HG02981 (cell line): ENCODE data around the gene DIP2C.
"Not testable (repeated sequence)": the region's sequence is repeated elsewhere in the genome, so short reads cannot be mapped to it uniquely, and the experiment has no call there.

Source experiments
- ATAC-seq: cut with Tn5 transposase; IDR thresholded peaks from one replicate; pipeline ENCODE4 v1.9.1; 2021; ENCODE audit warnings: mild to moderate bottlenecking, moderate library complexity; ENCODE audit not compliant: unreplicated experiment

The DIP2C gene

DNA sequence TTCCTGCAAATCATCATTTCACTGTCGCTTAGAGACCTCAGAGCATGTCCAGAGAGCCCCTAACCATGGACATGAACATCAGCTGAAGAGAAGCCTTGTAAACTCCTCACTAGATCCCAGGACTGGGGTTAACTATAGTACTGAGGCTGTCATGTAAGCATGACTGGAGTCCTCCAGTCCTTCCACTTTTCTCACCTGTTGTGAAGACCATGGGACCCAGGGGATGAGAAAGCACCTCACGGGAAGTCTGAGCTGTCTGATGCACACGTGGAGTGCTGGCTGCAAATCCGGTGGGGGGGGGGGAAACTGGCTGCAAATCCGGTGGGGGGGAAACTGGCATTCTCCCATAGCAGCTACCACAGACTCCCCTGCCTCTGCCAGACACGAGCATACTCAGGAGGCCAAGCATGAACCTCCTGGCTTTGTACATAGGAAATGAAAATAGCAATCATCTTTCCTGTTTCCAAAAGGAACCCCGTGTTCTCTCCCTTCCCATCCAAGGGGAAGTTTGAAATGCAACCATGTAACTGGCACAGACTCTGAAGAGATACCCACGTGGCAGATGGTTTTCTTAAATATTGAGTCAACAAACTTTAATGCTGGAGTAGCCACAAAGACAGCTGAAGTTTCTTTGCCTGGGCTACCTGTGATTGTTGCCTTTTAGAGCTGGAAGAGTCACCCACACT lies 292.8 kb downstream of the DIP2C start:
- no peak for ATAC-seq

DNA sequence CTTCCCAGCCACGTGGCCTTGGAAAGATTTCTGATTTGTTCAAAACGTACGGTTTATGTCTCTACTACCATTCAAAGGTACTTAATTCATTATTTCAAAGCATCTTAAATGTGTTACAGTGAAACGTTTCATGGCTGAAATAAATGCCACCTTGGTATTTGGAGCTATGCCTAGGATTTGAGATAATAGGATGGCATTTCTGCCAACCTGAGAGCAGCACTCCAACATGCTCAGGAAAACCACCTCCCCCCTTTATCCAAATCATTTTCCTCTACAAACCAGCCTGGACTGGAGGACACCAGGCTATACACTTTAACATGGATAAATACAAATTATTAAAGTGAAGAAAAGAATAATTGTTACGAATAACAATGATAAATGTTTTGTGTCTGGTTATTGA lies 293.4 kb downstream of the DIP2C start:
- ATAC-seq, result no peak

DNA sequence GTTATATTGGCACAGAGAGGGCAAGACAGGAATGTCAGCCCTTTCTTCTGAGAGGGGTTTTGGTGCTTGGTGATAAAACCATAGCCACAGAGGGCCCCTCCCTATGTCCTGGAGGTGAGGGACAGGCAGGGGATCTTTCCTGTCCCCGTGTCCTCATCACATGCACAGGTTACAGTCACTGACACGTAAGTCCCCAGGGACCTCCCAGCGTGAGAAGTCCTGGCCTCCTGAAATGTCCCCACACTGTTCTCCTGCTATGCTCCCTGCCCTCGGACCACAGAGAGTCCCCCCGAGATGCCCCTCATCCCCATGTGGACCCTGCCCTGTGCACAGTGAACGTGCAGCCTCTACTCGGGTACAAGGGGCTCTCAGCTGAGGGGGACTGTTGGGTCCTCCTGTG lies 293.8 kb downstream of the DIP2C start:
- ATAC-seq, result no peak

DNA sequence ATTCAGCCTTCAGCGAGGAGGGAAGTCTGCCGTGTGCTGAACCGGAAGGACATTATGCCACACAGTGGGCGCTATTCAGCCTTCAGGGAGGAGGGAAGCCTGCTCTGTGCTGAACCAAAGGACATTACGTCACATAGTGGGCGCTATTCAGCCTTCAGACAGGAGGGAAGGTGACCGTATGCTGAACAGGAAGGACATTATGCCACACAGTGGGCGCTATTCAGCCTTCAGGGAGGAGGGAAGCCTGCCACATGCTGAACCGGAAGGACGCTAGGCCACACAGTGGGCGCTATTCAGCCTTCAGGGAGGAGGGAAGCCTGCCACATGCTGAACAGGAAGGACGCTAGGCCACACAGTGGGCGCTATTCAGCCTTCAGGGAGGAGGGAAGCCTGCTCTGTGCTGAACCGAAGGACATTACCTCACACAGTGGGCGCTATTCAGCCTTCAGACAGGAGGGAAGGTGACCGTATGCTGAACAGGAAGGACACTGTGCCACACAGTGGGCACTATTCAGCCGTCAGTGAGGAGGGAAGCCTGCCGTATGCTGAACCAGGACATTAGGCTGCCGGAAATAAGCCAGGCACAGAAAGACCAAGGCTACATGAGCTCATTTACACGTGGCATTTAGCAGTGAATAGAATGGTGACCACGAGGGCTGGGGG lies 294.9 kb downstream of the DIP2C start:
- not testable (repeated sequence) for ATAC-seq

DNA sequence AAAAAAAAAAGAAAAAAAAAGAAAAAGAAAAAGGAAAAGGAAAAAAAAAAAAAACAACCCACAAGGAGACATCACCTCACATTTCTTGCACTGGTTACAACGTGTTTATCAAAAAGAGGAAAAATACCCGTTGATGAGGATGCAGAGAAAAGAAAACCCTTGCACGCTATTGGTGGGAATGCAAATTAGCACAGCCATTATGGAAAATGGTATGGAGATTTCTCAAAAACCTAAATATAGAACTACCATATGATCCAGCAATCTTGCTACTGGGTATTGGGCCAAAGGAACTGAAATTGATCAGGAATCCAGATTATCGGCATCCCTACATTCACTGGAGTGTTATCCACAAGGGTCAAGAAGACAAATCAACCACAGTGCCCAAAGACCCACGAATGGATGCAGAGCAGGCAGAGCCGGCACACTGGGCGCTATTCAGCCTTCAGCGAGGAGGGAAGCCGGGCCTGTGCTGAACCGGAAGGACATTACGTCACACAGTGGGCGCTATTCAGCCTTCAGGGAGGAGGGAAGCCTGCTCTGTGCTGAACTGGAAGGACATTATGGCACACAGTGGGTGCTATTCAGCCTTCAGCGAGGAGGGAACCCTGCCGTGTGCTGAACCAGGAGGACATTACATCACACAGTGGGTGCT lies 295.6 kb downstream of the DIP2C start:
- no peak for ATAC-seq

DNA sequence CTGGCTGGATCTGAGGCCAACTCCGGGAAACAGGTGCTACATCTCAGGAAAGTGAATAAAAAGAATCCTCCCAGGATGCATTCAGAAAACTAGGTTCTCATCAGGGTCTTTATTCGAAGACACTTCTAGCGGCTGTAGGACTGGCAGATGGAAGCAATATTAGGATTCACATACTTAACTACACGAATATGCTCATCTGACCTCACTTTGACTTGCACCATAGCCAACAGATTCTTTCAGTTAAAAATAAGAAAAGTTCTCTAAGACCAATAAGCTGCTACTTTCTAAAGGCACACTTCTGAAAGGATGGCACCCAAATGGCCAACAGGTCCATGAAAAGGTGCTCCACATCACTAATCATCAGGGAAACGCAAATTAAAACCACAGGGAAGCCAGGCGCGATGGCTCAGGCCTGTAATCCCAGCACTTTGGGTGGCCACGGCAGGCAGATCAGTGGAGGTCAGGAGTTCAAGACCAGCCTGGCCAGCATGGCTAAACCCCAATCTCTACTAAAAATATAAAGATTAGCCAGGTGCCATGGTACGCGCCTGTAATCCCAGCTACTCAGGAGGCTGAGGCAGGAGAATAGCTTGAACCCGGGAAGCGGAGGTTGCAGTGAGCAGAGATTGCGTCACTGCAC lies 296.2 kb downstream of the DIP2C start:
- ATAC-seq, result no peak

DNA sequence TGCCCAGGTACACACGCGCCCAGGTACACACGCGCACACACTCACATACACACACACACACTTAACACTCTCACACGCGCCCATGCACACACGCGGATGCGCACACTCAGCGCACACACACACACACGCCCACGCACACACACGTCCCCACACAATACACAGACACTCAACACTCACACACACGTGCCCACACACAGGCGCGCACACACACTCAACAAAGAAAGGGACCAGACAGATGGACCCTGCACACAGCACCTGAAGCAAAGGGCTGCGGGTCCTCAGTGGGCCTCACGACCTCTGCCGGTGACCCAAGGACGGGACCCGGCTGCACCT lies 296.8 kb downstream of the DIP2C start:
- ATAC-seq, result no peak

DNA sequence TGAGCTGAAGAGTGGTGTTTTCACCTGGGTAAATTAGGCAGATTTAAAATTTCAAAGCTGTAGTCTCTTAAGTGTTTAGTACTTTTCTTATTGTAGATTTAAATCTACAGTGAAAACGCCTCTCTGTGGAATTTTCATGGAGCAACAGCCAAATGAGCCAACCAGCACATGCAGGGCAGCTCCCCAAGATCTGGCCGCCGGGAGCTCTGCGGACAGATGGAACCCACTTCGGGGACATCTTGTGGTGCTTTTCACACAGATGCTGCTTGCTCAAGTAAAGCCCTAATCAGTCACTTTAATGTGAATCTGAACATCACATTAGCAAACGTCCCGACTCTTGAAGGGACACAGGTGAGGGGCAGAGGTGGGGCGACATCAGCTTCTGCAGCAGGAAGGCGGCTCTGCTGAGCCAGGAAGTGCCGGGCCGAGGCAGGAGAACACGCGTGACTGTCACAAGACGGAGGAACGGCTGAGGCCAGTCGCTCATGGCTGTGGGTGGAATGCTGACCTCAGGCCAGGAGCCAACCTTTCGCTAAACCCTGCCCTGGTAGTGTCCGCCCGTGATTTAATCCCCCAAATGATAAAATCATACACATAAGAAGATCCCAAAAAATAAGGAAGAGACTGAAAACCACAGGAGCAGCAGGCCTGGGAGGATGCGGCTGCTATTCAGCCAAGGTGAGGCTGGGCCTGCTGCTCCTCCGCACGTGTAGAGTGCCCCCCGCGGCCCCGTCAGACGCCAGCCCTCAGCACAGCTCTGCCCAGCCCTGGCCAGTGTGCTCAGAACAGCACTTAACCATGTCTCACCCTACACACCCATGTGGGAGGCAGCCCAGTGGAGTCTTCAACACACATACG lies 297.4 kb downstream of the DIP2C start:
- no peak for ATAC-seq

DNA sequence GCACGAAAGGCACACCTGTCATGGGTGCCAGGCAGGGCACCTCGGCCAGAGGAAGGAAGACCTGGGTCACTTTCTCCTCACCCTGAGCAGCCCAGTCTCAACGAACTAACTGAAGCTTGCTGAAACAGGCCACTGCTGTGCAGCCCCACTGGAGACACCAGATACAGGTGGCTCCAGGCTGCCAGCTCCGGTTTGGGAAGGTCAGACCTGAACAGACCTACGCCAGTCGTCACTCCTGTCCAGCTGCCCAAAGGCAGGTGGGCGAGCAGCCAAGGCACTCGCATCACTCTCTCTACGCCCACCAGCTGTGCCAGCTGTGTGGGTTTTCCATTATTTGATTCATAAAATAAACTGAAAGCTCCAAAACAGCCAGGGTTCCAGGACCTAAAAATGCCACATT lies 298.2 kb downstream of the DIP2C start:
- no peak for ATAC-seq

DNA sequence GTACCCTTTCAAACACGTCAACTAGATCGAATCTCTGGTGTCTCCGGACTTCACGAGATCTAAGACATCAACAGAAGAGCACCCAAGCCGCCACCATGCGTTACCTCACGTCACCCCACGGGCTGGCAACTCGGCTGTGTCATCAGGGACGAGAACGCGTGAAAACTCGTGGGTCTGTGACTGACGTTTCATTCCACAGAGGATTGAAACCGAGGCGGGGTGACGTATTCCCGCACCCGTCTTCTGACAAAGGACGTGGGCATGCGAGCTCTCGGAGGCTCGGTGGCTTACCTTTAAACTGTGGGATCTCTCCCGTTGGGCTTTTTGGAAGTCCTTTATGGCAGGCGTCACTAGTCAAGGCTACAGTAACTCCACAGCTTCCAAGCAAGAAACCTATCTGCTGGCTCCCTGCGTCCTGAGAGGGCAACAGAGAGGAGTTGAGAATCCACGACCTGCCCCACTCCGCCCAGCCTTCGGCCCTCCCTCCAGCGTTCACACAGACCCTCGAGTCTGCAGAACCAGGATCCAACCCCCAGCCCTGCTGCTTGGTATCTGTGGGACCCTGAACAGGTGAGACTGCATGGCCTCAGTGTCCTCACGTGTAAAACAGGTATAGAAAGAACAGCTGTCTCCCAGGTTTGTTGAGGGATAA lies 298.9 kb downstream of the DIP2C start:
- ATAC-seq, result no peak

DNA sequence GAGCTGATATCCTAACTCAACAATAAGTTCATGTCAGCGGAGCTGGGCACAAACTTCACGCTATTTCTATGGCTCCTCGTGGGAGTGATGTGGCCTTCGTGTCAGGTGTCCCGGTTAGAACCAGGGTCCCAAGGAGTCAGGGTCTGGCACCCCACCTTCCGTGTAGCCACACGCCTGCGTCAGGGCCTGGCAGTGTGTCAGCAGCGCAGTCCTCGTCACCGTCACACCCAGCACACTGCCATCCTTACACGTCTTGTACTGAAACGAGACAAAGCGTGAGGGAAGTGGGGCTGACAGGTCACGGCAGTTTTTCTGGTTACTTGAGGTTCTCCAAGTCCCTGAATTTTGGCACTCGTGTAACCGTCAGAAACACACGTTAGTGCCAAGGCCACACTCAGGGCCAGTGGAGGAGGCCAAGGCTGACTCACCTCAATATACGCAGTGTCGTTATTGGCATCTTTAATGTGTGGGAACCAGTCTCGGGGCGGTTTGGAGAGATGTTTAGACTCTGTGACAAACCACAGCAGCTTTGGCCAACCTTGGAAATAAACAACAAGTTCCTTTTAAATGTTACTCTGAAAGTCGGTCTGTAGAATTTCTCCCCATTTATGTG lies 299.5 kb downstream of the DIP2C start:
- no peak for ATAC-seq

DNA sequence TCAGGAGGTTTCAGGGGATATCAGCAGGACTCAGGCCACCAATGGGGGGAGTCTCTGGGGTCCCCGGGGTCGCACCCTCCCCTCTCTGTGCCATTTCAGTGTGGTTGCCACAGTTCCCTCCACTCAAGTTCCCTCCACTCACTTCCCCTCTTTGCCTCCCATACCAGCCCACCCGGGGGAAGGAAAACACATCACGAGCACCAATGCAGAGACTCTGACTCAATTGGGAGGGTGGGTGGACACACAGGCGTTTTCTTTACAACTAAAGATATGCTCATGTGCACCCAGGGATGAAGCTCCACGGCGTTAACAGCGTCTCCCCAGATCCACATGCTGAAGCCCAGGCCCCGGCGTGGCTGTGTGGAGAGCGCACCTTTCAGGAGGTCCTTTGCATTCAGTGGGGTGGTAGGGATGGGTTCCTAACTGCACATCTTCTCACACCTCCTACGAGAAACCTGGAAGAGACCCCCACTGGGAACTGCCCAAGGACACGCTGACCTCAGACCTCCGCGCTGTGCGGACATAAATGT lies 300.1 kb downstream of the DIP2C start:
- no peak for ATAC-seq

DNA sequence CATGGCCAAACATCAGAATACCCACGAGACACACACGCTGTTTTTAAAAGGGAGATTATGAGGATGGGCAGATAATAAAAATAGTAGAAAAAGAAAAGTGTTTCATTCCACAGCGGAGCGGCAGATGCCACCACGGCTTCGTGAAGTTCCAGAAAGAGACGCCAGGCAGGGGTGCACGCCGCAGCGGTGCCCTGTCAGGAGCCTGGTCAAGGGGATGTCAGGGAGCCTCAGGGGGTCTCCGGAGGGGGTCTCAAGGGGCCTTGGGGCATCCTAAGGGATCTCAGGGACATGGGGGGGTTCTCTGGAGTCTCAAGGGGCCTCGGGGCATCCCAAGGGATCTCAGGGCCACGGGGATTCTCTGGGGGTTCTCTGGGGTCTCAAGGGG lies 300.8 kb downstream of the DIP2C start:
- no peak for ATAC-seq

DNA sequence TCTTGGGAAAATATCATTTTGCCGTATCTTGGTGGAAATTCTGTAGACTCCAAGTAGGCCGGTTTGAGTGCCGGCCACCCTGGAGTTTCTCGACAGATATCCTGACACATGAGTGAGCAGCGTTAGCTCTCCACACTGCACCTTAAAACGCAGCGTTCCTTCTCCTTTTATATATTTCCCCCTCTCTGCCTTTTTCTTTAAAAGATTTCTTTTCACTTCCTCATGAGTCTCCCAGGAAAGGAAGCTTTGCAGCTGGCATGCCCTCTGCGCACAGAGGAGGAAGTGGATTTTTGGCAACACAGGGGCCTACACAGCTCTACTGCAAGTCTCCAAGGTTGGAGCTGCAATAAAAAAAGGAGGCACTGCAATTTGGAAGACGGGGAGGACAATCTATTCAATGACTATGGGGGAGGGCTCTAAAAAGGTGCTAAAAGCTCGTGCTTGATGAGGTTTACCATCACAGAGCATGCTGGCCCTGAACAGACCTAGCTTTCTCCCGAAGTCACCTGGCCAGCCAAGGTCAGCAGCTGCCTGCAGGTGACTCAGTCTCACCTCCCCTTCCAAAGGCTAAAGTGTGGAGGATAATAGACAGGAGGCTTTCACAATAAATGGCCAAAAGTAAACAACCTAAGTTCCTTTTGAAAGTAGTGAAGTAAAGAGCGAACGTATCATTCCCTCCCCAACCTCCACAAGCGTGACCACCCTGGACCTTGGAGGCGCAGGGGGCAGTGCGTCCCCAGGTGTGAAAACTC lies 301.4 kb downstream of the DIP2C start:
- ATAC-seq, result no peak

DNA sequence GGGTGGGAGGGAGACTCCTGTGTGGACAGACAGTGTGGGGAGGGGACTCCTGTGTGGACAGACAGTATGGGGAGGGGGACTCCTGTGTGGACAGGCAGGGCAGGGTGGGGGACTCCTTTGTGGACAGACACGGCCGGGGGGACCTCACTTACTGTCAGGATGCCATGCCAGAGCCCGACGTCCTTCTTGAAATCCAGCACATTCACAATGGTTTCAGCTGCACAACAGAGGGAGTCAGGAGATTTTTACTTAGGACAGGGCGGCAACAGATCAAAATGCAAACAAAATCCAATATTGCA lies 301.9 kb downstream of the DIP2C start:
- no peak for ATAC-seq

DNA sequence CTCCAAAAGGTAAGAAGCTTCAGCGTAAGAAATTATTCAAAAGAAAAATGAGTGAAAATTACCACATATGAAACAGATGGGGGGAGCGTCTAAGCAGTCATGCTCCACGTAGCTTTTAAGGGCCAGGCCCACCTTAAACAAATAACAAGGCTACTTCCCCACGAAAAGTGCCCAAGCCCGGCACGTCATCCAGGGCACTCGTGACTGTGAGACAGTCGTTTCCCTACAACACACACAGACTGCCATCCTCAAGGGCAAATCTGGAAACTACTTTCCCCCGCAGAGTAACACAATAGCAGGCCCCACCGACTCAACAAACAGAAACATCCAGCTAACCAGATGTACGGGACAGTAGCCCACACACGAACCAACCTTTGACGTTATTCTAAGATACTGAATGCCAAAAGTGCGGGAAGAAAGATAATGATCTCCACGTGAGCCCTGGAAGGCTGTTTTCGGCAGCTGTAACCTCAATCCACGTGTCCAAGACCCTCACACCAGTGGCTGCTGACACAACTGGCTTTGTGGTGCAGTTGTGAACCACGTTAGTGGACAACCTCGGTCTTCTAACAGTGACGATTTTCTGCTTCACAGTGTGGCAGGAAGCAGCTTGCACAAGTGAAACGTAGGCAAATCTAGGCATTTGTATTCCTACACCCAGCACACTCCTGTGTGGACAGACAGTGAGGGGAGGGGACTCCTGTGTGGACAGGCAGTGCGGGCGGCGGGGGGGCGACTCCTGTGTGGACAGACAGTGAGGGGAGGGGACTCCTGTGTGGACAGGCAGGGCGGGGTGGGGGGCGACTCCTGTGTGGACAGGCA lies 302.5 kb downstream of the DIP2C start:
- ATAC-seq, result no peak

DNA sequence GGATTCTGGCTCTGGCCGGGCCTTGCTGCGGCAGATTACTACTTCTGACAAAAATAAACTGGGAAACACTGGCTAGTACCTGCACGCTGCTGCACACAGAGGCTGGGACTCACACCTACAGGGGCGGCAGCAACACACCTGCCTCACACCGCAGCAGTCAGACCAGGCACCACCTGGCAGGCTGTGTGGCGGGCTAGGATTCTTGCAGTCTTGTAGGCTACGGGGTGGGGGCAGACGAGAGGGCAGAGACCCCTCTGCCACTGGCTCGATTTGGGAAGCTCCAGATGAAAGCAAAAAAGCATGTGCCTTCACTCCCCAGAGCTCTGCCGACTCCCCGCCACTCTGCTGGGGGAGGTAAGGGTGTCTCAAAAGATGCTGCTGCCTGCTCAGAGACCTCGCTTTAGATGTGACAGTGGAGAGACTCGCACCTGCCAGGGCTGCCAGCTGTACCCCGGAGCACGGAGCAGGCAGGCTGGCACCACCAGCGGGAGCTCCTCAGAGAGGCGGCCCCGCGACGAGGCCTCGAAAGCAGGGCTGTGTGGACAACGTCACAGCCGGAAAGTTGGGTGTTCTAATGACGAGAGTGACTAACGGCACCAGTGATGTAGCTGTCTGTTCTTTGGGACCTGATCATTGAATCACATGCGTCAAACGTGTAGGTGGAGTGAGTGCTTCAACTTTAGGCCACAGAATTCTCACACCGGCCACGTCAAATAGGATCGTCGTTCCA lies 303.7 kb downstream of the DIP2C start:
- ATAC-seq, result no peak
